AG10803 (cell line): ENCODE results near the gene PALS1.
"Not testable (repeated sequence)": the region's sequence is repeated elsewhere in the genome, so short reads cannot be mapped to it uniquely, and the experiment has no call there.

ENCODE experiments used
- DNase-seq: peaks from one replicate; pipeline ENCODE4 v3.0.0; 2010; ENCODE audit warnings: low read depth
- H3K4me3 ChIP-seq: 2 replicates; pipeline ENCODE4 v1.5.1; 2011; ENCODE audit warnings: mild to moderate bottlenecking, low read length, control low read depth
- CTCF ChIP-seq: conservative IDR thresholded peaks from 2 replicates; pipeline ENCODE4 v1.5.1; 2011; ENCODE audit warnings: mild to moderate bottlenecking, low read length, control low read depth, inconsistent platforms

The PALS1 gene

GRCh38 chr14:67269298-67270060, 28.2 kb downstream of the PALS1 start:
- H3K4me3 ChIP-seq = peak overlapping the region; percentile 43
- peak; percentile 89 for DNase-seq
- no peak for TF ChIP-seq CTCF

- no peak for TF ChIP-seq CTCF
- peak overlapping the region; percentile 43; the same call in 1 of the 2 replicates for H3K4me3 ChIP-seq
- DNase-seq = peak; percentile 32
Observed at GRCh38 chr14:67270145-67270753, 29.0 kb downstream of the PALS1 start.

- H3K4me3 ChIP-seq = no peak overlapping the region
- TF ChIP-seq CTCF = no peak
- no peak for DNase-seq
Observed at GRCh38 chr14:67270933-67271332, 29.7 kb downstream of the PALS1 start.

- DNase-seq, H3K4me3 ChIP-seq: not testable (repeated sequence)
Observed at GRCh38 chr14:67273281-67273680, 32.0 kb downstream of the PALS1 start.

- H3K4me3 ChIP-seq = no peak overlapping the region
- DNase-seq = no peak
- TF ChIP-seq CTCF = no peak
Observed at GRCh38 chr14:67276131-67276530, 34.9 kb downstream of the PALS1 start.

GRCh38 chr14:67280506-67280905, 39.3 kb downstream of the PALS1 start:
- H3K4me3 ChIP-seq = no peak overlapping the region
- DNase-seq = no peak
- TF ChIP-seq CTCF = no peak

GRCh38 chr14:67285876-67286452, 44.7 kb downstream of the PALS1 start:
- H3K4me3 ChIP-seq = no peak overlapping the region
- peak; percentile 64 for DNase-seq
- peak; percentile 59 for TF ChIP-seq CTCF
